ENCODE data around the gene VSTM5. TPM values are rescaled to one million over a fixed set of nuclear protein-coding genes. Genes with fewer than 3 reads are reported as not detected.

VSTM5 gene
- total and polyA plus RNA-seq, 2 experiments from 2014 or later = 0.17 to 0.97 TPM

GRCh38 chr11:93784935-93785360 lies 65.5 kb downstream of the VSTM5 start:
- DNase-seq (ENCODE audit: low spot score) = peak; percentile 6
- H3K4me2 ChIP-seq = peak overlapping the region; percentile 83
- H3K36me3 ChIP-seq (replicated peaks; ENCODE audit: insufficient read depth, low read depth) = no peaks in the 10 kb centered on the region
- H4K20me1 ChIP-seq (ENCODE audit: insufficient read depth, poor library complexity, severe bottlenecking) = peaks cover 49% of the 10 kb centered on the region
- TF ChIP-seq CTCF (IDR thresholded peaks at IDR 0.05; ENCODE audit: poor library complexity) (no peak), EZH2phosphoT487 (IDR thresholded peaks at IDR 0.05; ENCODE audit: low read depth, severe bottlenecking, unreplicated experiment) (no peak), EZH2 (IDR thresholded peaks at IDR 0.05; ENCODE audit: borderline replicate concordance) (no peak)
- peak overlapping the region; percentile 98 for H3K27ac ChIP-seq
- H3K9me2 ChIP-seq (replicated peaks; ENCODE audit: insufficient read depth) = no peaks in the 10 kb centered on the region
- WGBS (ENCODE audit: low lambda C conversion rate, missing lambda C conversion rate) = under 1% methylated on average over 13 of the region's 13 CpGs
- H3K4me1 ChIP-seq (ENCODE audit: insufficient read depth) = peaks cover 24% of the 10 kb centered on the region
- peak overlapping the region; percentile 79 for H3K4me3 ChIP-seq
- H2AFZ ChIP-seq = peak overlapping the region; percentile 84
- H3K79me2 ChIP-seq = peaks cover 59% of the 10 kb centered on the region
- H3K27me3 ChIP-seq = no peaks in the 10 kb centered on the region
- no peaks in the 10 kb centered on the region for H3K9me3 ChIP-seq (ENCODE audit: low read depth)

- peaks cover 53% of the 10 kb centered on the region for H3K79me2 ChIP-seq
- H3K27me3 ChIP-seq = no peaks in the 10 kb centered on the region
- no peaks in the 10 kb centered on the region for H3K9me3 ChIP-seq (ENCODE audit: low read depth)
- peaks cover 44% of the 10 kb centered on the region for H4K20me1 ChIP-seq (ENCODE audit: insufficient read depth, poor library complexity, severe bottlenecking)
- 2% methylated on average over 71 of the region's 72 CpGs for WGBS (ENCODE audit: low lambda C conversion rate, missing lambda C conversion rate)
- H3K4me3 ChIP-seq = peak within 1 kb of the TSS; percentile 79
- H3K36me3 ChIP-seq (replicated peaks; ENCODE audit: insufficient read depth, low read depth) = no peaks in the 10 kb centered on the region
- H3K27ac ChIP-seq = peak within 1 kb of the TSS; percentile 98
- no peak for TF ChIP-seq EZH2phosphoT487 (IDR thresholded peaks at IDR 0.05; ENCODE audit: low read depth, severe bottlenecking, unreplicated experiment)
- no peak for TF ChIP-seq EZH2 (IDR thresholded peaks at IDR 0.05; ENCODE audit: borderline replicate concordance)
- peak; percentile 27 for TF ChIP-seq CTCF (IDR thresholded peaks at IDR 0.05; ENCODE audit: poor library complexity)
- H2AFZ ChIP-seq = peak within 1 kb of the TSS; percentile 84
- no peaks in the 10 kb centered on the region for H3K9me2 ChIP-seq (replicated peaks; ENCODE audit: insufficient read depth)
- H3K4me2 ChIP-seq = peak within 1 kb of the TSS; percentile 83
- DNase-seq (ENCODE audit: low spot score) = peak; percentile 98
- peaks cover 24% of the 10 kb centered on the region for H3K4me1 ChIP-seq (ENCODE audit: insufficient read depth)
These were observed 66.1 kb downstream of the VSTM5 start, which contains the start of gene MED17 for GRCh38 chr11:93784145-93784934. TSS of gene MED17 (plus strand) at chr11:93784282. CDS start at chr11:93784514, 232 bp downstream.

- peak overlapping the region; percentile 54 for H3K4me3 ChIP-seq
These were observed 66.7 kb downstream of the VSTM5 start for GRCh38 chr11:93783765-93784144.

More at GRCh38 chr11:93783765-93784144, 66.7 kb downstream of the VSTM5 start:
- Histone ChIP-seq H3K79me2 (peaks cover 47% of the 10 kb centered on the region), H4K20me1 (ENCODE audit: insufficient read depth, poor library complexity, severe bottlenecking) (peaks cover 38% of the 10 kb centered on the region), H3K36me3 (replicated peaks; ENCODE audit: insufficient read depth, low read depth) (no peaks in the 10 kb centered on the region), H3K9me2 (replicated peaks; ENCODE audit: insufficient read depth) (no peaks in the 10 kb centered on the region), H3K27ac (peak overlapping the region; percentile 24), H3K9me3 (ENCODE audit: low read depth) (no peaks in the 10 kb centered on the region), H3K27me3 (no peaks in the 10 kb centered on the region), H2AFZ (peak overlapping the region; percentile 71), H3K4me2 (peak overlapping the region; percentile 80), H3K4me1 (ENCODE audit: insufficient read depth) (peaks cover 24% of the 10 kb centered on the region)
- 3% methylated on average over 10 of the region's 10 CpGs for WGBS (ENCODE audit: low lambda C conversion rate, missing lambda C conversion rate)
- no peak for DNase-seq (ENCODE audit: low spot score)
- no peak for TF ChIP-seq EZH2 (IDR thresholded peaks at IDR 0.05; ENCODE audit: borderline replicate concordance)
- no peak for TF ChIP-seq EZH2phosphoT487 (IDR thresholded peaks at IDR 0.05; ENCODE audit: low read depth, severe bottlenecking, unreplicated experiment)
- no peak for TF ChIP-seq CTCF (IDR thresholded peaks at IDR 0.05; ENCODE audit: poor library complexity)

Data from hepatocyte (in vitro differentiated cells).